Vagina (tissue), 2 donors: ENCODE data around the gene ORAI2. TPM values are rescaled to one million over a fixed set of nuclear protein-coding genes. Genes with fewer than 3 reads are reported as not detected.

Experiments
- DNase-seq, 2 donors: peaks; one replicate each; pipeline ENCODE4 v3.0.0-alpha.2; 2017; ENCODE audit errors: extremely low spot score in 2 of 2
- H3K27ac ChIP-seq: fragments of 200-600 bp; sonication (generic); one replicate; pipeline ENCODE4 v1.5.1; 2019
- H3K27me3 ChIP-seq: fragments of 200-600 bp; sonication (generic); one replicate; pipeline ENCODE4 v1.5.1; 2019
- H3K36me3 ChIP-seq, 2 donors: fragments of 200-600 bp; sonication (generic); one replicate each; pipeline ENCODE4 v1.5.1; 2017 to 2019
- H3K4me1 ChIP-seq: fragments of 200-600 bp; sonication (generic); one replicate; pipeline ENCODE4 v1.5.1; 2019
- H3K4me3 ChIP-seq, 2 donors: fragments of 200-600 bp; sonication (generic); 1 replicate in 1 of 2; 2 replicates in 1 of 2; pipeline ENCODE4 v1.5.1; 2016 to 2019
- H3K9me3 ChIP-seq: fragments of 200-600 bp; sonication (generic); one replicate; pipeline ENCODE4 v1.5.1; 2019
- POLR2A ChIP-seq, 2 donors: fragments of 450-650 bp; IDR thresholded peaks; one replicate each; pipeline ENCODE4 v1.6.1; 2017; ENCODE audit warnings: antibody characterized with exemption in 2 of 2, mild to moderate bottlenecking in 2 of 2, moderate library complexity in 2 of 2
- POLR2AphosphoS5 ChIP-seq, 2 donors: sonication (generic); formaldehyde crosslinking; IDR thresholded peaks; one replicate each; pipeline ENCODE4 v1.9.0; 2017; ENCODE audit warnings: antibody characterized with exemption in 2 of 2, mild to moderate bottlenecking in 2 of 2, low read depth in 1 of 2; ENCODE audit not compliant: insufficient read depth in 1 of 2
- intact Hi-C: fragments of 100-400 bp; cut with DNase I; formaldehyde crosslinking; loops from one replicate; pipeline ENCODE4 v1.15.1; 2023
- total RNA-seq: library from RNA; depleted of rRNA; stranded (reverse); fragments of >200 nt; gene quantifications from one replicate; pipeline ENCODE4 v1.2.3, GENCODE V29; 2016
- TF ChIP-seq, protein P1 (sequence below), 3 experiments: fragments of 450-650 bp in 2 of 3; fragments of 200-600 bp in 1 of 3; sonication (generic) in 1 of 3; IDR thresholded peaks; one replicate each; pipeline ENCODE4 v1.5.1; 2017 to 2019; ENCODE audit warnings: antibody characterized with exemption in 3 of 3, mild to moderate bottlenecking in 2 of 3, moderate library complexity in 2 of 3

ORAI2 gene
- total RNA-seq: 15.5 TPM

DNA sequence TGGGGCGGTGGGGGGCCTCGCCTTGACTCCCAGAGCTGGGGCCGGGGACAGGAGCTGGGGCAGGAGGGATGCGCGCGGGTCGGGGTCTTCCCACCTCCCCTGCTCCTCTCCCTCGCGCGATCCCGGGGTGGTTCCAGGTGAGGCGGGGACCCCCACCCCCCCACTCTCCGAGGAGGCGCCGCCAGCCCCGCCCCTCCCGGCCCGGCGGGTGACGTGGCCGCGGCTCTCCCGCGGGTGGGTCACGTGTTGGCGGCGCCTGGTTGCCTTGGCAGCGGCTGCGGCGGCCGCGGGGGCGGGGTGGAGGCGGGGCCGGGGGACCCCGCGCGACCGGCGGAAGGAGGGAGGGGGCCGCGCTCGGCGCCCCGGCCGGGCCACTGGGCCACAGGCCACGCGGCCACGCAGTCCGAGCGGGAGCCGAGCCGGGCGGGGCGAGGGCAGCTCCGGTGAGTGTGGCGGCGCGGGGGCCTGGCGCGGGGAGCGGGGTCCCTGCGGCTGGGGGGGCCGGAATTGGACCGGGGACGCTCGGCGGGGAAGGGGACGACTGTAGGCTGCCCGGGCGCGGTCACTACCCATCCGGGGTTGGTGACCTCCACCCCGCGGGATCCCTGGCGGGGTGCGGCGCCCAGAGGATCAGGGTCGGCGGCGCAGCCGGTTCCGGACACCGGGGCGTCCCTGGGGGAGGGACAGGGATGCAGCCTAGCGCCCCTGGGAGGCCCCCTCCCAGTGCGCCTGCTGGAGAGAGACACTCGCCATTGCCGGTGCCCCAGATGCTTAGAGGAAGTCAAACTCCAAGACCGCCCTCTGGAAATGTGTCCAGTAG, at the start of gene ORAI2:
TSS of gene ORAI2 (plus strand) at position 357 of the 820 bp plus-strand sequence. CDS start 5,382 bp downstream, outside the sequence.
- H3K4me1 ChIP-seq: peaks cover 47% of the 10 kb centered on the region
- no peak for DNase-seq
- intact Hi-C loops: no loop called here
- H3K36me3 ChIP-seq: no peaks in the 10 kb centered on the region
- peak within 1 kb of the TSS; percentile 84 for H3K27ac ChIP-seq
- peak within 1 kb of the TSS; percentile 86 to 88 for H3K4me3 ChIP-seq
- H3K9me3 ChIP-seq: no peaks in the 10 kb centered on the region
- TF ChIP-seq POLR2A (IDR thresholded peaks at IDR 0.05): no peak
- TF ChIP-seq, protein P1, sequence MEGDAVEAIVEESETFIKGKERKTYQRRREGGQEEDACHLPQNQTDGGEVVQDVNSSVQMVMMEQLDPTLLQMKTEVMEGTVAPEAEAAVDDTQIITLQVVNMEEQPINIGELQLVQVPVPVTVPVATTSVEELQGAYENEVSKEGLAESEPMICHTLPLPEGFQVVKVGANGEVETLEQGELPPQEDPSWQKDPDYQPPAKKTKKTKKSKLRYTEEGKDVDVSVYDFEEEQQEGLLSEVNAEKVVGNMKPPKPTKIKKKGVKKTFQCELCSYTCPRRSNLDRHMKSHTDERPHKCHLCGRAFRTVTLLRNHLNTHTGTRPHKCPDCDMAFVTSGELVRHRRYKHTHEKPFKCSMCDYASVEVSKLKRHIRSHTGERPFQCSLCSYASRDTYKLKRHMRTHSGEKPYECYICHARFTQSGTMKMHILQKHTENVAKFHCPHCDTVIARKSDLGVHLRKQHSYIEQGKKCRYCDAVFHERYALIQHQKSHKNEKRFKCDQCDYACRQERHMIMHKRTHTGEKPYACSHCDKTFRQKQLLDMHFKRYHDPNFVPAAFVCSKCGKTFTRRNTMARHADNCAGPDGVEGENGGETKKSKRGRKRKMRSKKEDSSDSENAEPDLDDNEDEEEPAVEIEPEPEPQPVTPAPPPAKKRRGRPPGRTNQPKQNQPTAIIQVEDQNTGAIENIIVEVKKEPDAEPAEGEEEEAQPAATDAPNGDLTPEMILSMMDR (IDR thresholded peaks at IDR 0.05): no peak
- no peak for TF ChIP-seq POLR2AphosphoS5 (IDR thresholded peaks at IDR 0.05; ENCODE audit: insufficient read depth in 1 of 2, low read depth in 1 of 2)
- no peaks in the 10 kb centered on the region for H3K27me3 ChIP-seq

DNA sequence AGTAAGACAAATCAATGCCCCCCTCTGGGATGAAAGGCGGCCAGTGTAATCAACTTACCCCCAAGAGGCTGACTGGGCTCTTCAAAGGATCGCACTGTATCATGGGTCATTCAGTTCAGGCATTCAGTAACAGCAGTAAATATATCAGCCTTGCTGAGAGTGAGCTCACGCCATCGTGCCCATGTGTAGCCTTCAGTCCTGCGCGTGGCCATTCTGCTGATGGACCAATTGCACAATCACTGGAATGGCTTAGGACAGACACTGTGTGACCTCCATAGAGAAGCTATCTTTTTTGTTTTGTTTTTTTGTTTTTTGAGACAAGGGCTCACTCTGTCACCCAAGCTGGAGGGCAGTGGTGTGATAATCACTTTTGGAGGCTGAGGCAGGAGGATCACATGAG, 46.3 kb upstream of the ORAI2 start:
- intact Hi-C loops: no loop called here
- no peaks in the 10 kb centered on the region for H3K9me3 ChIP-seq
- H3K27me3 ChIP-seq: no peaks in the 10 kb centered on the region
- H3K36me3 ChIP-seq: no peaks in the 10 kb centered on the region
- no peak for DNase-seq
- H3K4me1 ChIP-seq: peaks cover 6% of the 10 kb centered on the region
- H3K4me3 ChIP-seq: no peak overlapping the region
- no peak overlapping the region for H3K27ac ChIP-seq
- TF ChIP-seq POLR2AphosphoS5 (IDR thresholded peaks at IDR 0.05; ENCODE audit: insufficient read depth in 1 of 2, low read depth in 1 of 2): no peak
- TF ChIP-seq, protein P1 (IDR thresholded peaks at IDR 0.05): no peak
- no peak for TF ChIP-seq POLR2A (IDR thresholded peaks at IDR 0.05)

DNA sequence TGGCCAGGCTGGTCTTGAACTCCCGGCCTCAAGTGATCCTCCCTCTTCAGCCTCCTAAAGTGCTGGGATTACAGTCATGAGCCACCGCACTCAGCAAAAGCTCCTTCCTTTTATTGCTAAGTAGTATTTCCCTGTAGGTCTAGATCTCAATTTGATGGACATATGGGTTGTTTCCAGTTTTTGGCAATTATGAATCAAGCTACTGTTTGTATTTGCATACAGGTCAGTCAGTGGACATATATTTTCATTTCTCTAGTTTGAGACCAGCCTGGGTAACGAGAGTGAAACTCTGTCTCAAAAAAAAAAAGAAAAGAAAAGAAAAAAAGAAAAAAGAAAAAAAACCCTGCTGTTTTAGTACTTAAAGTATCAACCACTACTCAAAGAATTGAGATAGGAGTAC, 43.6 kb upstream of the ORAI2 start:
- Histone ChIP-seq H3K27ac (no peak overlapping the region), H3K4me1 (peaks cover 6% of the 10 kb centered on the region), H3K27me3 (no peaks in the 10 kb centered on the region), H3K4me3 (no peak overlapping the region), H3K9me3 (no peaks in the 10 kb centered on the region), H3K36me3 (no peaks in the 10 kb centered on the region)
- intact Hi-C loops: loop anchor here (5.0 kb wide), 1 partner anchor 108 kb away; no protein-coding TSS in a partner anchor
- TF ChIP-seq, protein P1 (IDR thresholded peaks at IDR 0.05): no peak
- TF ChIP-seq POLR2A (IDR thresholded peaks at IDR 0.05) (no peak), POLR2AphosphoS5 (IDR thresholded peaks at IDR 0.05; ENCODE audit: insufficient read depth in 1 of 2, low read depth in 1 of 2) (no peak)
- no peak for DNase-seq

DNA sequence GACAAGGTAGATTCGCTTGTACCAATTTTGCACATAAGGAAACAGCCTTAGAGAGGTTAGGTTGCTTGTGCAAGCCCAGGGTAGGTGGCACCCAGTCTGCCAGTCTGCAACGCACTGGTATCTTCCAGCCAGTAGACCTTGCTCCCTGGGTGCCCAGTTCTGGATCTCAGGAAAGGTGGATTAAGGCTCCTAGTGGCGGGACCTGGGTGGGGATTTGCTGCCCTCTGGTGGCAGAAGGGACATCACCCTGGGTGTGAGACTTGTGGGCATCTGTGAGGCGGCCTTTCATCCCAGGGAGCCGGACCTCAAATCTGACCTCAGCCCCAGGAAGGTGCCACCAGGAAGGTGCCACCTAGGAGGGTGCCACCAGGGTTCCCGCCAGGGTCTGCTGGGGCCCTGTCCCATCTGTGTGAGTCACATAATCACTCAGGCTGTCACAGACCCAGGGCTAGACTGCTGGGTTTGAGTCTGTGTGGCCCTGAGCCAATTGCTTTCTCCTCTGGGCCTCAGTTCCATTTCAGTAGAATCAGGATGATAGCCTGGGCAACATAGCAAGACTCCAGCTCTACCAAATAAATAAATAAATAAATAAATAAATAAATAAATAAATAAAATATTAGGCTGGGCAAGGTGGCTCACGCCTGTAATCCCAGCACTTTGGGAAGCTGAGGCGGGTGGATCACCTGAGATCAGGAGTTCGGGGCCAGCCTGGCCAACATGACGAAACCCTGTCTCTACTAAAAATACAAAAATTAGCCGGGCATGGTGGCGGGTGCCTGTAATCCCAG, 42.5 kb upstream of the ORAI2 start:
- no peak for DNase-seq
- TF ChIP-seq, protein P1 (IDR thresholded peaks at IDR 0.05): peak; percentile 67 to 83 (median 77)
- TF ChIP-seq POLR2AphosphoS5 (IDR thresholded peaks at IDR 0.05; ENCODE audit: insufficient read depth in 1 of 2, low read depth in 1 of 2): peak in 1 of 2 donors; percentile 13
- TF ChIP-seq POLR2A (IDR thresholded peaks at IDR 0.05): no peak
- intact Hi-C loops: loop anchor here (5.0 kb wide), 1 partner anchor 109 kb away; no protein-coding TSS in a partner anchor
- Histone ChIP-seq H3K27ac (no peak overlapping the region), H3K36me3 (no peaks in the 10 kb centered on the region), H3K27me3 (no peaks in the 10 kb centered on the region), H3K4me3 (no peak overlapping the region), H3K9me3 (no peaks in the 10 kb centered on the region), H3K4me1 (peaks cover 11% of the 10 kb centered on the region)
